Esophagus squamous epithelium (tissue), 4 donors: Measurements from ENCODE around the gene HIBCH.

Experiments used
- CTCF ChIP-seq, 6 experiments: fragments of 450-650 bp in 4 of 6; fragments of 200-600 bp in 2 of 6; sonication (generic) in 2 of 6; IDR thresholded peaks; one replicate each; pipeline ENCODE4 v1.5.1; 2016 to 2019; ENCODE audit warnings: antibody characterized with exemption in 6 of 6, mild to moderate bottlenecking in 4 of 6, moderate library complexity in 4 of 6
- POLR2A ChIP-seq, 4 donors: fragments of 450-650 bp; IDR thresholded peaks; one replicate each; pipeline ENCODE4 v1.6.1; 2017; ENCODE audit warnings: antibody characterized with exemption in 4 of 4, mild to moderate bottlenecking in 4 of 4, moderate library complexity in 3 of 4

- TF ChIP-seq CTCF (IDR thresholded peaks at IDR 0.05) (no peak), POLR2A (IDR thresholded peaks at IDR 0.05) (no peak)
Observed at GRCh38 chr2:190325588-190325987, 6.0 kb upstream of the HIBCH start.
